SW480 (cell line): ENCODE results near the gene HDAC1.

ENCODE experiments used
- DNase-seq: peaks from one replicate; pipeline ENCODE4 v3.0.0-alpha.2; 2016; ENCODE audit warnings: low spot score

Gene HDAC1

GRCh38 chr1:32330558-32331151 lies 38.8 kb downstream of the HDAC1 start:
- no peak for DNase-seq

DNA sequence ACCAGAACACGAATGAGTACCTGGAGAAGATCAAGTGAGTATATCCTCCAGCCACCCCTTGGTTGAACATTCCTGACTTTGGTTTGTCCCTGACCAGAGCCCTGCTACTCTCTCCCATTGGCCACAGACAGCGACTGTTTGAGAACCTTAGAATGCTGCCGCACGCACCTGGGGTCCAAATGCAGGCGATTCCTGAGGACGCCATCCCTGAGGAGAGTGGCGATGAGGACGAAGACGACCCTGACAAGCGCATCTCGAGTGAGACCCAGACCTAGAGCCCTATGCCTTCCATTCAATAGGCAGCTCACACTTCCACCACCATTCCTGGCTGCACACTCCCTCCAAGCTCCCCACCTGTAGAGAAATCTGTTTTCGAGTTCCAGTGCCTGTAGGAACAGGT lies 39.7 kb downstream of the HDAC1 start:
- DNase-seq, result no peak

DNA sequence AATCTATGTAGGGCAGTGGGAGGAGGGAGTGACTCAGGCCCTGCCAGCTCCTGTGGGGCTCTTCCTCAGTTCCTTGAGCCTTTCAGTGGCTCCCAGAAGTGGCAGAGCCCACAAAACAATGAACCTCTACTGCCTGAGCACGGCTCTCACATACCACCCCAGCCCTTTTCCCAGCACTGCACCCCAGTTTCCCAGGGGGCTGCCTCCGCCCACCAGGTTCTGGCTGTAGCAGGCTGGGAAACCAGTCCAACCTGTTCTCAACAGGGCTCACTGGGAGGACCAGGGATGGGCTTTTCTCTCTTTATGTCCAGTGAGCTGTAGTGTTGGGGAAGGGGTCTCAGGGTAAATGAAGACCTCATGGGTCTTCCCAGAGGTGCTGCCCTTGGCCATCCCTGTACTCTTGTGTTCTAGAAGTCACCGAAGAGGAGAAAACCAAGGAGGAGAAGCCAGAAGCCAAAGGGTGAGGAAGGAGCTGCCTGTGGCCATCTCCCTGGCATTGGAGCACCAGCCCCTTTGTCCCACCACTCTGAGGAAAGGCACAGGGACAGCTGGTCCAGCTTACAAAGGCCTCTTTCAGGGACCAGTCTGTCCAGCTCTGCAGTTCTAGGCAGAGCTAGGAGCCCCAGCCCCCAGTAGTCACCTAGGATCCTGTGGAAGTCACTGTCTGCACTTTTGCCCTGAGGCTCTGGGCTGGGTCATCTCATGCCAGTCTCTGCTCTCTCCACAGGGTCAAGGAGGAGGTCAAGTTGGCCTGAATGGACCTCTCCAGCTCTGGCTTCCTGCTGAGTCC lies 40.6 kb downstream of the HDAC1 start:
- no peak for DNase-seq

GRCh38 chr1:32333251-32333963 lies 41.5 kb downstream of the HDAC1 start:
- DNase-seq, result no peak

- DNase-seq, result no peak
Measured at GRCh38 chr1:32334274-32334861, 42.5 kb downstream of the HDAC1 start.

- peak; percentile 47 for DNase-seq
Measured at GRCh38 chr1:32334864-32335534, 43.1 kb downstream of the HDAC1 start.

GRCh38 chr1:32335535-32335789 lies 43.6 kb downstream of the HDAC1 start:
- DNase-seq, result no peak

DNA sequence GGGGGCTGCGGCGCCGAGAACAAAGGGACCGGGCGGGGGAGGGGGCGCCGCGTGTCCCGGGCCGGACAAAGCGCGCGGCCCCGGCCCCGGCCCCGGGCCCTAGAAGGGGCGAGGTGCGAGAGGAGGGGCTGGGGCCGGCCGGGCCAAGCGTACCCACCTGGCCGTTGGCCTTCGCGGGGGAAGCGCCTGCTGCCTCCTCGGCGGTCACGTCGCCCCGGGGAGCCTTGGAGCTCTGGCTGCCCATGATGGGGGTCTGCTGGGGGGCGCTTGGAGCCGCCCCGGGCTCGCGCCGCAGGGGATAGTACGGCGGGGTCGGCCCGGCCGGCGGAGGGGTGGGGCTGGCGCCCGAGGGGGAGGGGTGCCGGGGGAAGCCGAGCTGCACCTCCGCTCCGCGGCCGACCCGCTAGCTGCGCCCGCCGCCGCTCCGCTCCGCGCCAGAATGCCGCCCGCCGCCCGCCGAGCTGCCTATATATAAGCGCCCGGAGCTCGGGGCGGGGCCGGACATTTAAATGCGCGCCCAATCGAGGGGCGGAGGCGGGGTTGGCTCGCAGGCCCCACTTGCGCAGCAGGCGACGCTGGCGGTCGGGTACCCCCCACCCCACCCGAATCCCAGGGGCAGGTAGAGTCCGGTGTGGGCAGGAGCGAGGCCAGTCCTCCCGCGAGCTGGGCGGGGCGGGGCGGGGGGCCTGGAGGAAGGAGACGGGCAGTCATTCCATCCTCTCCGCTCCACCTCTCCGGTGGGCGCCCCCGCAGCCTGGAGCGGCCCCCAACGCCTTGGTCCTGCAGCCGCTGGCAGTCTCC lies 44.1 kb downstream of the HDAC1 start, which contains the start of gene MARCKSL1:
TSS of gene MARCKSL1 (minus strand) at position 444 of the 801 bp plus-strand sequence. CDS start at position 244, 200 bp downstream.
- DNase-seq, result peak; percentile 60

DNA sequence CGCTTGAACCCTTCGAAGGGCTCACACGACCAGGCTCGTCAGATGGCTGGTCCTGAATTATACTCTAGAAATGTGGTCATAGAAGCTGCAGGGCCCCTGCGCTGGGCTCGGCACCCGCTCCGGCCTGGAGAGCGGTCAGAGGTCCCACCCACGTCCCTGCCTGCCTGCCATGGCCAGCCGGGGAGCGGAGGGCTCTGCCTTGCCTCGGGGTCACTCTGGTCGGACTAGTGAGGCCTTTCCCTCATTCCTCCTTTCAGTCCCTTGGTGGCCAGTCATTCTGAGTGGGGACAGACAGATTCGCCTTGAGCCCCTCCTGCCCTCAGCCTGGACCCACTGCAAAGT lies 44.7 kb downstream of the HDAC1 start:
- DNase-seq, result no peak

DNA sequence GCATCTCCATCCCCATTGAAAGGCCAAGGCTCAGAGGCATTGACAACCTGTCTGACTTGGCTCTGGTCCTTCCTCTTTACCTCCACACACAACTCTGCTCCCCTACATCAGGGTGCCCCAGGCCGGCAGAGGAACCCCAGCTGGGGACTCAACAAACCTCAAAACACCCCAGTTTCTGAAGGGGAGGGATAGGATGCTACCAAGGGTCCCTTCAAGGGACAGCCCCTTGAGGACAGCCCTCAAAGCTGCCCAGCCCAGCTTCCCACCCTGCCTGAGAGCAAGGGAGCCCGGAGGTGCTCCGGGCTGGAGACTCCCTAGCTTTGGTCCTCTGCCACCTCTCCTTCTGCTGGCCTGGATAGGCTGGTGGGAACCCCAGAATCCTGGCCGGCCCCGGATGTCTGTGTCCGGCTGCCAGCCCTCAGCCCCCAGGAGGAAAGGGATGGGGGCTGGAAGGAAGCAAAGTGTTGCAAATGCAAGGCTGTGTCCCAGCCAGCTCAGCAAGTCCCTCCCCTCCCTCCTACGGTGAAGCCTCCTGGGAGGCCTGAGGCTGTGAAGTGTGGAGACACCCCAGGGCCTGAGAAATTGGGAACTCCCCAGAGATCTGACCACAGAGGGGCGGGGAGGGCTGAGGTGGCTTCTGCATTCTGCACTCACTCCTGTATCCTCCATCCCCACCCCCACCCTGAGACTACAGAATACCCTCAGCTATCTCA lies 45.2 kb downstream of the HDAC1 start:
- DNase-seq, result no peak

- peak; percentile 74 for DNase-seq
Measured at GRCh38 chr1:32337855-32338636, 46.2 kb downstream of the HDAC1 start.

DNA sequence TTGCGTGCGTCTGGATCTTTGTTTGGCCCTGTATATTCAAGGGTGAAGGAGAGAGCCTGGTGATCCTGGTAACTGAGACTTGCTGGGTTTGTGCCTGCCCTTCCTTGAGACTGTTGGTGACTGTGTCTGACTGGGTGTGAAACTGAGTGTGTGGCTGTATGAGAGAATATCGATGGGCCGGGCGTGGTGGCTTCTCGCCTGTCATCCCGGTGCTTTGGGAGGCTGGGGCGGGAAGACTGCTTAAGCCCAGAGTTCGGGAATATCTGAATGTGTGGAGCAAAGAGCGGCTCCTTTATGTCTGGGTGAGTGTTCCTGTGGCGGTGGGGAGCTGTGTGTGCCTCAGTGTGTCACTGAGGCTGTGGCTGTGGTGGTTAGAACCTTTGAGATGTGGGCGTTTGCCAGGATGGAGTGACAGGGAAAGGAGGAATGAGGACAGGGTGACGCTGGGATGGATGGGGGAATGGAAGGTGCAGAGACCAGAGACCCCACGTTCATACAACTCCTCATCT lies 46.8 kb downstream of the HDAC1 start:
- no peak for DNase-seq

GRCh38 chr1:32339363-32339978 lies 47.6 kb downstream of the HDAC1 start:
- DNase-seq, result no peak

GRCh38 chr1:32341186-32341757 lies 49.4 kb downstream of the HDAC1 start:
- no peak for DNase-seq

DNA sequence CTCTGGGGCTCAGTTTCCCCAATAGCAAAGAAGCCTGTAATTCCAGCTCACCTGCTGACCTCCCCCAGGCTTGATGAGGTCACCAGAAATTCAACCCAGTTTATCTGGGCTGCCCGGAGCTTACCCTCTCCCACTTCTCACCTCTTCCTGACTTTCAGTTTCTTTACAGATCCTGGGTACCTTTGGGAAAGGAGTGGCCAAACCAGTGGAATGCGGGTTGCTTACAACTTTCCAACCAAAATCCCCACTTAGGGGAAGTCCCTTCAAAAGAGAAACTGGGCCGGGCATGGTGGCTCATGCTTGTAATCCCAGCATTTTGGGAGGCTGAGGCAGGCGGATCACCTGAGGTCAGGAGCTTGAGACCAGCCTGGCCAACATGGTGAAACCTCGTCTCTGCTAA lies 50.1 kb downstream of the HDAC1 start:
- DNase-seq, result no peak

GRCh38 chr1:32342704-32343103 lies 50.8 kb downstream of the HDAC1 start:
- DNase-seq, result no peak

GRCh38 chr1:32345289-32345827 lies 53.5 kb downstream of the HDAC1 start:
- peak; percentile 22 for DNase-seq

DNA sequence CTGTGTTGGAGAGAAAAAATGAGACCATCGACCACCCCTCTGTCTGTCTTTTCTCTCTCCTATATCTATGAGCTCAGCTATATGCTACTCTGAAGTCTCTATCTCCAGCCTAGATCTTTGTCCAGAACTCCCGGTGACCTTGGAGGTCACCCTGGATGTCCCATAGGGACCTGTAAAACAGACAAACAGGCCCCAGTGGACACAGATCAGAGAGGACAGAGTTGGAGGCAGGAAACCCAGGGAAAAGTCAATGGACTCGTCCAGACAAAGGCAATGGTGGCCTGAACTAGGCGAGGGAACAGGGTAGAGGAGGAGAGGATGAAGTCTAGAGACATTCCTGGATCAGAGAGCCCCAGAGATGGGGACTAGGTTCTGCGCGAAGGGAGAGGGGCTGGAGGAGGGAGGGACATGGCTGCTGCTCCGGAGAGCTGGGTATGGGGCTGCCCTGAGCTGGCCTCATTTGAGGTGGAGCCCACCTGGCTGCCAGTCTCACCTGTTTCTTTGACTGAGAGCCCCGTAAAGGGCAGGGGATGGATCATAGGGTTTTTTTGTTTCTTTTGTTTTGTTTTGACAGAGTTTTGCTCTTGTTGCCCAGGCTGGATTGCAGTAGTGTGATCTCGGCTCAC lies 54.8 kb downstream of the HDAC1 start:
- no peak for DNase-seq
